ENCODE data around the gene DOCK2.

DNA sequence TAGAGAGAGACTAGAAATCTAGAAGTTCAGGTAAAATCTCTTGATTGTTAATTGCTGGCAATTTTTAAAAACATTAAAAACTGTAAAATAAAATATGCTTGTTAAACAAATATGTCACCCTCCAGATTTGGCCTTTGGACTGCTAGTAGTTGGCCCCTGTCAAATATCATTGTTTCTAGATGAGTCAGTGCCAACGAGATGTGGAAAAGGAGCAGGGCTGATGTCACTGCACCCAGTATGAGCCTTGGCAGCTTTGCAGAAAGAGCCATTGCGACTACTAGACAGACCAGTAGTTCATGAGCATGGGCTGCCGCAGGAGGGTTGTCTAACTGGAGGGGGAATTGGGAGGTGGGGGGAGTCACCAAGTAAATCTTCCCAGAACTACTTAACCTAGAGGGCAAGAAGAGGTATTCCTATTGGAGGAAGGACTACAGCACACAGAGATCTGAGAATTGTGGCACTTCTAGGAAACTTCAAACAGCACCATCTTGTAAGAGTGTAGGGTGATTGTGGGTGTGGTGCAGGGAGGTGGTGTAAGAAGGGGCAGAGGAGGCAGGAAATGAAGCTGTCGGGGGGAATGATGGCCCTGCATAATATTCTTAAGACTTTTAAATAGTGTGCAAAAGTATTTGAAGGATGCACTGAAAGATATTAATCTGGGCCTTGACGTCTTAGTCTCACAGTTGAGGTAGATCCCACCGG lies 7.1 kb upstream of the DOCK2 start:
- TF ChIP-seq, protein P1, sequence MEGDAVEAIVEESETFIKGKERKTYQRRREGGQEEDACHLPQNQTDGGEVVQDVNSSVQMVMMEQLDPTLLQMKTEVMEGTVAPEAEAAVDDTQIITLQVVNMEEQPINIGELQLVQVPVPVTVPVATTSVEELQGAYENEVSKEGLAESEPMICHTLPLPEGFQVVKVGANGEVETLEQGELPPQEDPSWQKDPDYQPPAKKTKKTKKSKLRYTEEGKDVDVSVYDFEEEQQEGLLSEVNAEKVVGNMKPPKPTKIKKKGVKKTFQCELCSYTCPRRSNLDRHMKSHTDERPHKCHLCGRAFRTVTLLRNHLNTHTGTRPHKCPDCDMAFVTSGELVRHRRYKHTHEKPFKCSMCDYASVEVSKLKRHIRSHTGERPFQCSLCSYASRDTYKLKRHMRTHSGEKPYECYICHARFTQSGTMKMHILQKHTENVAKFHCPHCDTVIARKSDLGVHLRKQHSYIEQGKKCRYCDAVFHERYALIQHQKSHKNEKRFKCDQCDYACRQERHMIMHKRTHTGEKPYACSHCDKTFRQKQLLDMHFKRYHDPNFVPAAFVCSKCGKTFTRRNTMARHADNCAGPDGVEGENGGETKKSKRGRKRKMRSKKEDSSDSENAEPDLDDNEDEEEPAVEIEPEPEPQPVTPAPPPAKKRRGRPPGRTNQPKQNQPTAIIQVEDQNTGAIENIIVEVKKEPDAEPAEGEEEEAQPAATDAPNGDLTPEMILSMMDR (IDR thresholded peaks at IDR 0.05; ENCODE audit: borderline replicate concordance, extremely low read depth, low read length, poor library complexity, severe bottlenecking) = no peak
- TF ChIP-seq EZH2 (IDR thresholded peaks at IDR 0.05; ENCODE audit: borderline replicate concordance, low read depth, low read length, severe bottlenecking) = no peak
